A549 treated with Hydrocortisone at 1 μM for 4 hours (cell line): ENCODE measurements around the gene TAT. TPM values are rescaled to one million over a fixed set of nuclear protein-coding genes. Genes with fewer than 3 reads are reported as not detected.

Source experiments
- total RNA-seq: library from RNA; stranded (reverse); fragments of 200-300 nt; extraction: Qiagen RNA extraction; gene quantifications from 5 replicates; pipeline ENCODE4 v1.2.3, GENCODE V29; 2022

TAT gene
- 0.03 to 0.06 TPM (median 0.05 TPM) in 4 of 5 replicates, not detected in the other for total RNA-seq

GRCh38 chr16:71576971-71577370, at the start of gene TAT:
TAT (minus strand) TSS chr16:71577092; CDS start chr16:71576415, 677 bp downstream.

DNA sequence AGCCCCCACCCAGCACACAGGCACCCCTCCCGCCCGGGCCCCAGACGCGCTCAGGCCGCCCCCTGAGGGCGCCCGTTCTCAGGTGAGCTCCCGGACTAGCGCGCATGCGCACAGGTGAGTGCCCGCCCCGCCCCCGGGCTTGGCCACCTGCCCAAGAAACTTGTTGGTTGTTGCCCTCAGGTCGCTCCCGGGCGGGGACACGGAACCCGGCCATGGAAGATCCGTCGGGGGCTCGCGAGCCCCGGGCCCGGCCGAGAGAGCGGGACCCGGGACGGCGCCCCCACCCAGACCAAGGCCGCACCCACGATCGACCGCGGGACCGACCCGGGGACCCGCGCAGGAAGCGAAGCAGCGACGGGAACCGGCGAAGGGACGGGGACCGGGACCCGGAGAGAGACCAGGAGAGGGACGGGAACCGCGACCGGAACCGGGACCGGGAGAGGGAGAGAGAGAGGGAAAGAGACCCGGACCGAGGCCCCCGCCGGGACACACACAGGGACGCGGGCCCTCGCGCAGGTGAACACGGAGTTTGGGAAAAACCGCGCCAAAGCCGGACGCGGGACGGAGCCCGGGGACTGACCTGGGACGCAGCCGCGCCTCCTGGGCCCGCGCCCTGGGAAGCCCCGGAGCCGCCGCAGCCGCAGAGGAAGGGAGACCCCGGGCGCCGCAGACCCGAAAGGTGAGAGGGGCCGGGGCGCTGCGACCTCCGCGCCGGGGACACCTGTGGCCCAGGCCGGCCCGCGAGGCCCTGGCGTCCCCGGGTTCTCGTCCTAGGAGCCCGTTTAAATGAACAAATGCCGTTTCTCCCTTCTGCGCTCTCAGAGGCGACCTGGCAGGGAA, 49.3 kb upstream of the TAT start, which contains the start of gene MARVELD3:
Gene MARVELD3, plus strand, starts transcription at position 167 of the 840 bp plus-strand sequence. Its CDS starts 46 bp downstream, at position 213.

GRCh38 chr16:71526111-71526631, 50.7 kb downstream of the TAT start, which contains the start of gene CHST4:
CHST4 (plus strand) TSS chr16:71526426; CDS start chr16:71536678, 10,252 bp downstream.

Other genes with a start within 250 kb of the TAT start
- gene CALB2, start 218.4 kb downstream of the TAT start, total RNA-seq: 4.0 to 7.1 TPM (median 5.1 TPM) in 5 replicates
- not detected in 5 replicates for gene TLE7, start 135.0 kb downstream of the TAT start, total RNA-seq
- gene ZNF23, start 114.8 kb downstream of the TAT start, total RNA-seq: 5.2 to 7.9 TPM (median 5.8 TPM) in 5 replicates
- 1.5 to 2.9 TPM (median 1.9 TPM) in 5 replicates for gene ZNF19, start 87.8 kb downstream of the TAT start, total RNA-seq
- 0.05 to 0.09 TPM (median 0.08 TPM) in 3 of 5 replicates, not detected in the others for gene CHST4, start 50.7 kb downstream of the TAT start, total RNA-seq
- 0.24 to 0.45 TPM (median 0.26 TPM) in 5 replicates for gene MARVELD3, start 49.1 kb upstream of the TAT start, total RNA-seq
- 10.2 to 14.5 TPM (median 10.7 TPM) in 5 replicates for gene PHLPP2, start 147.6 kb upstream of the TAT start, total RNA-seq
- 40.1 to 53.2 TPM (median 44.1 TPM) in 5 replicates for gene AP1G1, start 231.7 kb upstream of the TAT start, total RNA-seq